Measurements from ENCODE around the gene G3BP1.

G3BP1 gene

GRCh38 chr5:151846765-151847164 lies 75.0 kb downstream of the G3BP1 start:
- TF ChIP-seq TCF12 (IDR thresholded peaks at IDR 0.05; ENCODE audit: low read depth) (no peak), REST (IDR thresholded peaks at IDR 0.05; ENCODE audit: low read depth) (no peak), ZBTB7A (IDR thresholded peaks at IDR 0.05; ENCODE audit: low read depth) (no peak), EP300 (IDR thresholded peaks at IDR 0.05; ENCODE audit: borderline replicate concordance) (no peak), MAX (IDR thresholded peaks at IDR 0.05) (no peak), FOXM1 (IDR thresholded peaks at IDR 0.05; ENCODE audit: borderline replicate concordance, low read depth) (no peak), RAD21 (IDR thresholded peaks at IDR 0.05; ENCODE audit: low read depth) (no peak), YY1 (IDR thresholded peaks at IDR 0.05; ENCODE audit: low read depth) (no peak), EGR1 (IDR thresholded peaks at IDR 0.05) (no peak), USF1 (IDR thresholded peaks at IDR 0.05) (no peak), CREB1 (IDR thresholded peaks at IDR 0.05; ENCODE audit: low read depth) (no peak), CEBPB (IDR thresholded peaks at IDR 0.05) (no peak)

GRCh38 chr5:151847871-151848270 lies 76.1 kb downstream of the G3BP1 start:
- TF ChIP-seq NFIC (IDR thresholded peaks at IDR 0.05), result no peak

GRCh38 chr5:151855701-151856100 lies 83.9 kb downstream of the G3BP1 start:
- TF ChIP-seq ZBTB7A (IDR thresholded peaks at IDR 0.05; ENCODE audit: low read depth), result no peak
- TF ChIP-seq FOXM1 (IDR thresholded peaks at IDR 0.05; ENCODE audit: borderline replicate concordance, low read depth), result no peak
- TF ChIP-seq CEBPB (IDR thresholded peaks at IDR 0.05), result no peak
- TF ChIP-seq TCF12 (IDR thresholded peaks at IDR 0.05; ENCODE audit: low read depth), result no peak
- no peak for TF ChIP-seq TEAD4 (IDR thresholded peaks at IDR 0.05)
- no peak for TF ChIP-seq REST (IDR thresholded peaks at IDR 0.05; ENCODE audit: low read depth)
- no peak for TF ChIP-seq YY1 (IDR thresholded peaks at IDR 0.05; ENCODE audit: low read depth)
- TF ChIP-seq EP300 (IDR thresholded peaks at IDR 0.05; ENCODE audit: borderline replicate concordance), result no peak
- no peak for TF ChIP-seq USF1 (IDR thresholded peaks at IDR 0.05)
- no peak for TF ChIP-seq EGR1 (IDR thresholded peaks at IDR 0.05)
- TF ChIP-seq CREB1 (IDR thresholded peaks at IDR 0.05; ENCODE audit: low read depth), result no peak
- no peak for TF ChIP-seq RAD21 (IDR thresholded peaks at IDR 0.05; ENCODE audit: low read depth)
- no peak for TF ChIP-seq NFIC (IDR thresholded peaks at IDR 0.05)
- no peak for TF ChIP-seq TAF1 (IDR thresholded peaks at IDR 0.05; ENCODE audit: low read depth)
- no peak for TF ChIP-seq MAX (IDR thresholded peaks at IDR 0.05)

GRCh38 chr5:151856861-151857260 lies 85.1 kb downstream of the G3BP1 start:
- TF ChIP-seq CREB1 (IDR thresholded peaks at IDR 0.05; ENCODE audit: low read depth) (no peak), FOXM1 (IDR thresholded peaks at IDR 0.05; ENCODE audit: borderline replicate concordance, low read depth) (no peak), TCF12 (IDR thresholded peaks at IDR 0.05; ENCODE audit: low read depth) (no peak), EP300 (IDR thresholded peaks at IDR 0.05; ENCODE audit: borderline replicate concordance) (no peak), CEBPB (IDR thresholded peaks at IDR 0.05) (no peak), TAF1 (IDR thresholded peaks at IDR 0.05; ENCODE audit: low read depth) (no peak), ZBTB7A (IDR thresholded peaks at IDR 0.05; ENCODE audit: low read depth) (no peak), RAD21 (IDR thresholded peaks at IDR 0.05; ENCODE audit: low read depth) (no peak)

Measured in Ishikawa (cell line).